HG02970 (cell line): Measurements from ENCODE around the gene CPTP.
"Not testable (repeated sequence)": the region's sequence is repeated elsewhere in the genome, so short reads cannot be mapped to it uniquely, and the experiment has no call there.

Experiments
- ATAC-seq: cut with Tn5 transposase; IDR thresholded peaks from one replicate; pipeline ENCODE4 v1.9.1; 2021; ENCODE audit warnings: mild to moderate bottlenecking, moderate library complexity, moderate number of reproducible peaks; ENCODE audit not compliant: unreplicated experiment, low FRiP score

The CPTP gene

DNA sequence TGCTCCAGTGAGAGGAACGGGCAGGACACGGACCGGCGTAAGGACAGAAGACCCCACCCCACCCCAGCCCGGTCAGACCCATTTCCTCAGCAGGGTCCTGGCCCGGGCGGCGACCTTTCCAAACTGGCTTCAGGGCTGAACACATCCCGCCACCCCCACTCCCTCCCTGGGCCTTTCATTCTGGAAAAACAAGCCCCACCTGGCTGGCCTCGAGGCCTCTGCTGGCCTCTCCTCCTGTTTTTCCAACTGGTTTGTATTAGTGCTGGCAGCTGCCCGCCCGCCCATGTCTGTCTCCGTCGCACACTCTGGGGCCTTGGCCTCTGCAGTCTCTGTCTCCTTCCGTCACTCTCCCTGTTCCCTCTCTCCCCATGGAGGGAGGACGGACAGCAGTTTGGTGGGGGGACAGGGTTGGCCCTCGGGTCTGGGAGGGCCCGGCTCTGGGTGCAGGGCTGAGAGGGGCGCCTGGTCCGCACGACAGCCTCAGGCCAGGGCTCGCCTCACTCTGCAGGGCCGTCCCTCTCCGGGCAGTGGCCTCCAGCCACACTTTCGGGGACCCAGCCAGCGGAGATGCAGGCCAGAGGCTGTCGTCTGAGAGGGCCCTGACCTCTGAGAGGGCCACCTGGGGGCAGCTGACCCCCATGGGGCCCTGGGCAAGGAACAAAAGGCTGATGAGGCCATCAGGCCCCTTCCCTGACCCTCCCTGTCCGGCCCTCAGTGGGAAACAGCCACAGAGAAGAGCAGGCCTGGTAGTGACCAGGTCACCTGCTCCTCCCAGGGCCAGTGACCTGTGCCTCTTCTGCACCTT, 35.3 kb downstream of the CPTP start:
- ATAC-seq = no peak

DNA sequence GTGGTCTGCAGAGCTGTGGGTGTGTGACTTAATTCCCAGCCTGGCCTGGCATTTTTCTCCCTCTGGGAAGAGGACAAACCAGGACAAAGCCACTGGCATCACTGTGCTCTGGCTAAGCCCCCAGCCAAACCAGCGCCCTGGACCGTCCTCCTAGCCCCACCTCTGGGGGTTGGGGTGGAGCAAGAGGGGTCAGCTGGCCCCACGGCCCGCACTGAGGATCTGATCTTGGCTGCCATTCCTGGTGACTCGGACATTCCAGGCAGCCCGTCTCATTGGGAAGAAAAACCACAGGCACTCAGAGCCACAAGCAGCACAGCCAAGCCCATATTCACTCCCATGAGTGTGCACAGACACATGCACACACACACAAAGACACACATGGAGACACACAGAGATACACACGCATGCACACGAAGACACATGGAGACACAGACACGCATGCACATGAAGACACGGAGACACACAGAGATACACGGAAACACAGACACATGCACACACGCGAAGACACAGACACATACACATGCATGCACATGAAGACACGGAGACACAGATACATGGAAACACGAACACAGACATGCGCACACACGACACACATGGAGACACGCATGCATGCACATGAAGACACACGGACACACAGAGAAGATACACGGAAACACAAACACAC, 36.0 kb downstream of the CPTP start:
- no peak for ATAC-seq

DNA sequence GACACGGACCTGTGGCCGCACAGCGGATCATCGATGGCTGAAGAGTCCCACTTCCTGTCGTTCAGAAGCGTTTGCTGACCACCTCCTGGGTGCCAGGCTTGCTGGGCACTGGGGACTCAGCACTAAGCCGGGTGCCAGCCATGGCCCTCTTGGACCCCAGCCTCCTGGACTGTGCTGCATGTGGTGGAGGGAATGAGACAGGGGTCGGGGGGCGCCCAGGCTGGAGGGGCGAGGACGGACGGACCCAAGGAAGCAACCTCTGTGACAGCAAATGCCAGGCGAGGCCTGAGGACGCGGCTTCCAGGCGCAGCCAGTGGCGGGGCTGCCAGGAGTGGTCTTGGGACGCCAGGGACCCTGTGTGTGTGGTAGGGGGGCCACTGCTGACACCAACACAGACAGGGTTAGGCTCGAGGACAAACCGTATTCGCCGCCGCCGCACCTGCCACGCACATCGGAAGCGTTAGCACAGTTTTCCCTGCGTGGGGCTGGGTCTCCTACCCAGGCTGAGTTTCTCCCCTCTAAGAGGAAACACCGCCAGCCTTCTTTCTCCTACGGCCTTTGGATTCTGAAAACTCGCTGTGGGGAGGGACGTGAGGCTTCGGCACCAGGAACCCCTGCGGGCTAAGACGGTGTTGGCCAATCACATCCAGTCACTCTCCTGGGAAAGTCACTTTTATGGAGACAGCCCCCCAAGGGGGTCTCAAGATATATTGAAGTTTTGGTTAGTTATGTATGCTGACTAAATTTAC, 36.8 kb downstream of the CPTP start:
- ATAC-seq = no peak

DNA sequence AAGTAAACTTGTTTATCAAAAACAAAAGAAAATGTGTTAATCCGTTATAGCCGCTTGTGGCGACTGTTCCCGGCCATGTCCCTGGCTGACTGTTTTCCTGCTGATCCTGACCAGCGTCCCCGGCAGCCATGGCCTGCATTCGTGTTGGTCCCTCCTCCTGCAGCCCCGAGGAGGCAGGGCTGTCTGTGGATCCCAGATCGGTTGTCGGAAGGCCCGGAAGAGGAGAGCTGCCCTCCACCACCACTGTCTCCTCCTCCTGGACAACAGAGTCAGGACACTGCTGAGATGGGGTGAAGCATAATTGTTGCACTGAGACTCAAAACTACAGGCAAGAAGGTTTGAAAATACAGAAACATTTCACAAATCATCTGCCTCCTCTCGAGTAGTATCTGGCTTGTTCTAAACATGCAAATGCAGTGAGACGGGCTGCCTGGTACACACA, 37.4 kb downstream of the CPTP start:
- ATAC-seq = no peak

DNA sequence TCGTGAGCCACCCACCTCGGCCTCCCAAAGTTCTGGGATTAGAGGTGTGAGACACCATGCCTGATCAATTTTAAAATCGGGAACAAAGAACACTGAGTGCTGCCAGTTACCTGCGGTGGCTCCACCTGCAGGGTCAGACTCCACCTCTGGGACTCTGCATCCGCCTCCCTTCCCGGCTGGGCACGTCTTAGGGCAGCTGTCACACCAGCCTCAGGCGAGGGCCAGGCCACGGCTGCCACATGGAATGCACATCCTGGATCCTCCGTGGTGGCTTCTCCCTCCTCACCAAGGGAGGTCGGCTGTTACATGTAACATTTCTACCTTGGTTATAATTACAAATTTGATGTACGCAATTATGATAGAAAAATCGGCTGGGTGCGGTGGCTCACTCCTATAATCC, 39.7 kb downstream of the CPTP start:
- ATAC-seq = no peak

DNA sequence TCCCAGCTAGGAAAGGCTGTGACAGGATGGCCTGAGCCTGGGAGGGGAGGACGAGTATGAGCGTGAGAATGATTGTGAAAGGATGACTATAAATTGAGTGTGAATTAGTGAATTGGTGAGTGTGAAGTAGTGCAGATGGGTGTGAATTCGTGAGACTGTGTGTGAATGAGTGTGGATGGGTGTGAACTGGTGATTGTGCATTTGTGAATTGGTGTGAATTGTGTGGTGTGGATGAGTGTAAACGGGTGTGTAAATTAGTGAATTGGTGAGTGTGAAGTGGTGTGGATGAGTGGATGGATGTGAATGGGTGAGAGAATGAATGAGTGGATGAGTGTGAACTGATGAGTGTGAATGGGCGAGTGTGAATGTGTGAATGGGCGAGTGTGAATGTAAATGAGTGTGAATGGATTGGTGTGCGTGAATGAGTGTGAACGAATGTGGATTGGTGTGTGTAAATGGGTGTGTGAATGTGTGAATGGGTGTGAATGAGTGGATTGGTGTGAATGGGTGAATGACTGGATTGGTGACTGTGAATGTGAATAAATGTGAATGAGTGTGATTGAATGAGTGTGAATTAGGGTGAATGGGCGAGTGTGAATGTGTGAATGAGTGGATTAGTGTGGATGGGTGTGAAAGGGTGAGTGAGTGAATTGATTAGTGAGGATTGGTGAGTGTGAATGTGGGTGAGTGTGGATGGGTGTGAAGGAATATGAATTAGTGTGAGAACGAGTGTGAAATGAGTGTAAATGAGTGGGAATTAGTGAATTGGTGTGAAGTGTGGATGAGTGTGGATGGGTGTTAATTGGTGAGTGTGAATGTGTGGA, 41.5 kb downstream of the CPTP start:
- no peak for ATAC-seq

DNA sequence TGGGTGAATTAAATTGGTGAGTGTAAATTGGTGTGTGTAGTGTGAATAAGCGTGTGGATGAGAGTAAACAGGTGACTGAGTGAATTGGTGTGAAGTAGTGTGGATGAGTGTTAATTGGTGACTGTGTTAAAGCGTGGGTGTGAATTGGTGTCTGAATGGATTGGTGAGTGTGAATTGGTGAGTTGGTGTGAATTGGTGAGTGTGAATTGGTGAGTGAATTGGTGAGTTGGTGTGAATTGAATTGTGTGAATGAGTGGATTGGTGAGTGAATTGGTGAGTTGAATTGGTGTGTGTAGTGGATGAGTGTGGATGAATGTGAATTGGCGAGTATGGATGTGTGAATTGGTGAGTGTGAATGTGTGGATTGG, 42.1 kb downstream of the CPTP start:
- ATAC-seq = no peak

DNA sequence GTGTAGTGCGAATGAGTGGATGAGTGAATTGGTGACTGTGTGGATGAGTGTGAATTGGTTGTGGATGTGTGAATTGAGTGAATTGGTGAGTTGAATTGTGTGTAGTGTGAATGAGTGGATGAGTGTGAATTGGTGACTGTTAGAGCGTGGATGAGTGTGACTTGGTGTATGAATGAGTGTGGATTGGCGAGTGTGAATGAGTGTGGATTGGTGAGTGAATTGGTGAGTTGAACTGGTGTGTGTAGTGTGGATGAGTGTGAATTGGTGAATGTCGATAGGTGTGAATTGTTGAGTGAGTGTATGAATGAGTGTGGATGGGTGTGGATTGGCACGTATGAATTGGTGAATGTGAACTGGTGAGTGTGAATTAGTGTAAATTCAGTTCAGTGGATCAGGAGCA, 42.7 kb downstream of the CPTP start:
- no peak for ATAC-seq

DNA sequence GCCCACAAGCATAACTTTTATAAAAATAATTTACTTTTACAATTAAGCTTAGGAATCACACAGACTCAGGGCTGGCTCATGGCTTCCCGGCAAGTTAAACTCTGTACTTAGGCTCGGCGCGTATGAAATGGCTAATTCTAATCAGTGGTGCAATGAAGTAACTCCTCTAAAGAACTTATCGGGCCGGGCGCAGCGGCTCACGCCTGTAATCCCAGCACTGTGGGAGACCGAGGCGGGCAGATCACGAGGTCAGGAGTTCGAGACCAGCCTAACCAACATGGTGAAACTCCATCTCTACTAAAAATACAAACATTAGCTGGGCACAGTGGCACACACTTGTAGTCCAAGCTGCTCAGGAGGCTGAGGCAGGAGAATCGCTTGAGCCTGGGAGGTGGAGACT, 45.5 kb downstream of the CPTP start:
- not testable (repeated sequence) for ATAC-seq

DNA sequence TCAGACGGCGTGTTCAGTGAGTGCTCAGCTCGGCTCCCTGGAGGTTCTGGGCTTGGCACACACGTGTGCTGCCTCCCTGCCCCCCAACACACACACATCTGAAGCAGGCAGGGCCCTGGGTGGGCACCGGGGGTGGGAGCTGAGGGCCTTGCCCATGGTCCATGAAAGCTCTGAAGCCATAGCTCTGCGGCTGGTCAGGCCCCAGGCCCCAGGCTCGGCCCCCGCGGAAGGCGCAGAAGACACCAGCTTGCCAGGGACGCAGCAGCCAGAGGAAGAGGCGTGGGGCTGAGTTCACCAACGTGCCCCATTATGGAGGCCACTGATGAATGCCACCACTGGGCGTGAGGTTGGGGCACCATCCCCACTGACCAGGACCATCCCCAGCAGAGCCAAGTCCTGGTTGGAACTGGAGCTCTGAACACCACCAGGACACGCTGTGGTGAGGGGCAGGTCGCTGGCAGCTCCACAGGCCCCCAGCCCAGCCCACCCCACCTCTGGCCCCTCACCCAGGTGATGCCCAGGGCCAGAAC, 46.2 kb downstream of the CPTP start:
- ATAC-seq = no peak

DNA sequence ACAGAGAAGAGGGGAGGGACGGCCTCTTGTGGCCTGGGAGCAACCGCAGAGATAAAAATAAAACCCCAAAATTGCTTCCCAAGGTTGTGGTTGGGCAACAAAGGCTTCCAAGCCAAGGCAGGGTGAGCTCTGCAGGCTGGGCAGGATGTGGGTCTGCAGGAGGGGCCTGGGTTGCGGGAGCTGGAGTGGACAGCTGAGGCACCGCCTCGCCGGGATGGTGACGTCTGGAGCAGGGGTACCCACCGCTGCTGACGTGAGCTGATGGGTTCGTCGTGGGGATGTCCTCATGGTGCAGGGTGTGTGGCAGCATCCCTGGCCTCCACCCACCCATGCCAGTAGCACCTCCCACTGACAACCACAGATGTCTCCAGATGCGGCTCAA, 46.8 kb downstream of the CPTP start:
- ATAC-seq = no peak

DNA sequence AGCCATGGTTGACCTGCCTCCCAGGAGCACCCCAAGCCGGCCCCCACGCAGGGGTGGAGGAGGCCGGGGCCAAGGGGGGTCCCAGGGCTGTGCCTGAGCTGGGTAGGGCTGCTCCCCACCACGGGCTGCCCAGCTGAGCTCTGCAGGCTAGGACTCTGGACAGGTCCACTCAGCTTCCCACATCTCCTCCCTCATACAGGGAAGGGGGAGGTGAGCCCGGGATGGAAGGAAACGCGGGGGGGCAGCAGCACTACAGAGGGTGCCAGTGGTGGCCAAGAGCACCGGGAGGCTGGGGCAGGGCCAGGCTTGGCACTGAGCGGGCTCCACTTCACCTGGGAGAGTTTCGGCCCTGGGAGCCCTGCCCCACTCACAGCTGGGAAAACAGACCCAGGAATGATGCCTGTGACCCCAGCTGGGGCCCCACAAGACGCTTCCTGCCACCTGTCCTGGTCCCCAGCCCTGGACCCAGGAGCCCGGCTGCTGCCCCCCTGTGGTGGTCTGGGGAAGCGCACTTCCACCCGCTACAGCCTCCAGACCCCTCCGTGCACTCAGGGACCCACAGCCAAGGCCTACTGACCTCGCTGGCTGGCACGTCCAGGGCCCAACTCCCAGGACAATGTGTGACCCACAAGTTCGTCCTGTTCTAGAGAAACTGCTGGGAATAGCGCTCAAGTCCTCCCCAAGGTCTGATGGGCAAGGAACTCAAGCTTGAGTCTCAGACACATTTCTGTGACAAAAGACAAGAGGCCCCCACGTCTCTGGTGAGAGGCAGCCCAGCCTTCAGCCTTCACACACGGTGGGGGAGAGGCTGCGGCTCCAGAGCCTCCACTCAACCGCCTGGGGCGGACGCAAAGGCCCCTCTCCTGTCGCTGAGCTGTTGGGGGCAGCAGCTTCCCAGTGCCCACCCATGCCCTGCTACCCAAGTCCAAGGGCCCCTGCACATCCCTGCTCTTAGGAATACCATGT, 47.4 kb downstream of the CPTP start:
- no peak for ATAC-seq

DNA sequence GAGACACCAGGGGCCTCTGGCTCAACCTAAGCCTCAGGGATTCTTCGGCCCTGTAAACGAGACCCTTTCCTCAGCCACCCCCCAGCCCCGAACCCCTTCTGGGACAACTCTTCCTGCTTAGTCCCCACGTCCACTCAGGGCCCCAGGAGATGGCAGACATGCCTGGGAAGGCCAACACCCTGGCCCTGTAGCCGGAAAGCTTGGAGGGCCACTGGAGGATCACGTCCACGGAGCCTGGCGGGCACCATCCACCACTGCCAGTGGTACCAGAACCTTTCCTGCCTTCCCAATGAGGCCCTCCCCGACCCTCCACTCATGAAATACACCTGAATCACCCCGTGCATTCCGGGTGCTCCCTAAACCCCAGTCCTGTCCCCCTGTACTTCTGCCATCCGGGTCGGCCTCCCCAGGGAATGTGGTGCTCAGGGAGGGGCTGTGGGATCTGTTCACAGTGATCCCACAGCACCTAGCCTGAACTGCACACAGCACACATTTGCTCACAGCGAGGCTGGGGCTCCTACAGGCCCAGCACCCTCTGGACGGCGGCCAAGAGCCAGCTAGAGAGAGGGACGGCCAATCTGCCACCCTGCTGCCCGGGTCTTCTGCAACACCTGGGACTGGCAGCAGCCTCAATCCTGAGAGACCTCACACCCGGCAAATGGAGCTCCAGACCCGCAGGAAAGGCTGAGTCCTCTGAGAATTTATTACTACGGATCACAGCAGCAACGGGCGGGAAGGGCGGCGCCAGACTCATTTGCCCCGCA, 48.6 kb downstream of the CPTP start:
- no peak for ATAC-seq

DNA sequence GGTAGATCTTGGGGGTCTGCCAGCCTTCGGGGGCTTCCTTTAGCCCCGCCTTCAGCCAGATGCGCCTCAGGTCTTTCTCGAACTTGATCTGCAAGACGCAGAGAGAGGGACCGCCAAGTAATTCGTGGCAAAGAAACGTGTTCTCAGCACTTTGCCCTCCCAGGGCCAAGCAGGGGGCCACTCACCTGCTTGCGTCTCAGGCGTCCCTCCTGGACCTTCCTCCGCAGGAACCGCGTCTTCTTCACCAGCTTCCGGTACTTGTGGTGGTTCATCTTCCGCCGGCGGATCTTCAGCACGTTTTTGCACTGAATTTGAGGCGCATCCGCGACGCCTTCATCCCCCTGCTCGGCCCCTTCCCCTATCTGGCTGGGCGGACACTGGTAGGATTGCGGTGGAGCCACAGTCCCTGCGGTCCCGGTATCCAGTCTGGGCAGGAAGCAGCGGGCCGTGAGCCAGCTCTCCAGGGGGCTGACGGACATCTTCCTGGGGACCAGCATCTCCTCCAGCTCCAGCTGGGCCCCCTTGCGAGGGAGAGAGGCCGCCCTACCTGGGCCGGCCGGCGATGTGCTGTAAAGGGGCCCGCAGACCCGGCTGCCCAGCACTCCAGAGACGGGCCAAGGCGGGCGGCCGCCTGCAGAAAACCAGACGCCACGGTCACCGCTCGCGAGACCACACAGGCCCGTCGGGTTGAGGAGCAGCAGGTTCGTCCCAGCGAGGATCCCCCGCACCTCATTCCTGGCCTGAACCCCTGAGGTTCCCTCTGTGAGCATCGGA, 49.4 kb downstream of the CPTP start:
- ATAC-seq = no peak

DNA sequence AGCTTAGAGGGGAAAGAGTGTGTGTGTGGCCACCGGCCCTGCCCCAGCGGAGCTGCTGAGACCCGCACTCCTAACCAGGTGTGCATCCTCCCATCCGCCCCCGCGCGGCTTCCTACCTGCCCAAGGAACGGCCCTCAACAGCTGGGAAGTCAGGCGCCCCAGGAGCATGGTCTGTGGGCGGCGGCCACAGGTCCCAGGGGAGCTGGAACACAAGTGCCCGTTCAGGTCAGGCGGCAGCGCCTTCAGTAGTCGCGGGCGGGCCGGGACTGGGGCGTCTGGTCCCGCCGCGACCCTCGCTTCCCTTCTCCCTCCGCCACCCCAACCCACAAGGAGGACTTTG, 50.0 kb downstream of the CPTP start:
- no peak for ATAC-seq

DNA sequence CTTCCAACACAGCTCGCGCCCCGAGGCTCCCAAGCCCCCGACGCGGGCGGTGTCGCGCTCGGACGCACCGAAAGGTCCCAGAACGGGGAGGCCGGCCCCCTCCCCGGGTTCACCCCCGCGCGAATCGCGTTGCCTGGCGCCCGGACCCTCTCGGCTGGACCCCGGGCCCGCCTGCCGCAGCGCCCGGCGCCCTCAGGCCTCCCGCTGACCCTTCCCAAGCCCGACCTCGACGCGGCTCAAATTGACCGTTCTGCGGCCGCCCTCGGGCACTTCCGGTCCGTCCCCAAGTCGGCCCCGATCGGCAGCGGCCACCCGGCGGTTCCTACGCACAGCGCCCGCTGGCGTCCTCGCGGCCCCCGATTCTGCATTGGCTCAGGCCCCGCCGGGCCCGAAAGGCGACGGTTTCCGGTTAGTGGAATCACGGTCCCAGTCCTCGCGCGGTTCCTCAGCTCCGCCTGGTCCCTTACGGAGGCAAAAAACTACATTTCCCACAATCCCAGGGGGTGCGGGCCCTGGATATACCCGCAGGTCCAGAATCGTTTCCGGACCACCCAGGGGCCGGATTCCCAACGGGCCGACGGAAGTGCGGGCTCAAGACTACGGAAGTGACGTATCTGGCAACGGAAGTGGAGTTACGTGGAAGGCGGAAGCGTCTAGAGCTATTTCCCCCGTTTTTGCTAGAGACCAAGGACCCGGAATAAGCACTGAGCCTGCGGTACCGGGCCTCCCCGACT, 50.5 kb downstream of the CPTP start, which contains the start of gene AURKAIP1:
TSS of gene AURKAIP1 (minus strand) at position 279 of the 734 bp plus-strand sequence. CDS start 451 bp downstream, outside the sequence.
- ATAC-seq = peak; percentile 89
